Measurements from ENCODE around the gene TDRD7. TPM values are rescaled to one million over a fixed set of nuclear protein-coding genes. Genes with fewer than 3 reads are reported as not detected.
A peak's percentile ranks its signal among the peaks of the same experiment; 100 is the strongest.

Gene TDRD7
- total RNA-seq, 1 experiment from 2014 or later = 97.1 TPM

DNA sequence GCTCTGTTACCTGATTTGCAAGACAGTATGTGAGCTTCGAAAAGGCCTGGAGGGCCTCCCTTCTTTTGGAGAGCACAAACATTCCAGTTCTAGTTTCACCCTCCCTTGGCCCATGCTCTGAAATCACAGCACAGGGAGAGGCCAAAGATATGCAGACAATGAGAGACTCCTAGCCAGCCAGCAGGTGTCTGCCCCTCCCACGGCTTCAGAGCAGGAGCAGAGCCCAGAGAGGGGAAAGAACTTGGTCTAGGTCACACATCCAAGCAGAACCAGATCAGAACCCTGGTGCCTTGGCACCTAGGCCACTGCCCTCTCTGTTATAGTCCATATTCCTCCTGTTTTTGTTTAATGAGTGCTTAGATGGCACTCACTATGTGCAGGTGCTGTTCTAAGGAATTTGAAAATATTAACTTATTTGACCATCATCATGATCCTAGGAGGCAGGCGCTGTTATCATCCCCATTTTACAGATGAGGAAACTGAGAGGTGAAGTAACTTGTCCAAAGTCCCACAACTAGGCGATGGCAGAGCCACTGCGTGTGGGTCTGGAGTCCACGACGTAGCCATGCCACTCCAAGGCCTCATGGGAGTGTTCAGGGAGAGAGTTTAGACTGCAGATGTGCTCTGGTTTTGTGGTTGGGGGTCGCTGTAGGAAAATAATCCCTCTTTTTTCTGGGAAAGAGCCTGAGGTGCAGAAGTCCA, 116.8 kb downstream of the TDRD7 start:
- peak; percentile 78 for DNase-seq (ENCODE audit: low read depth, low spot score)
- in situ Hi-C loops (cut with HindIII; ENCODE audit: low pct_unique_long_range_greater_than_20kb, low sequenced_read_pairs) = no loop called here

DNA sequence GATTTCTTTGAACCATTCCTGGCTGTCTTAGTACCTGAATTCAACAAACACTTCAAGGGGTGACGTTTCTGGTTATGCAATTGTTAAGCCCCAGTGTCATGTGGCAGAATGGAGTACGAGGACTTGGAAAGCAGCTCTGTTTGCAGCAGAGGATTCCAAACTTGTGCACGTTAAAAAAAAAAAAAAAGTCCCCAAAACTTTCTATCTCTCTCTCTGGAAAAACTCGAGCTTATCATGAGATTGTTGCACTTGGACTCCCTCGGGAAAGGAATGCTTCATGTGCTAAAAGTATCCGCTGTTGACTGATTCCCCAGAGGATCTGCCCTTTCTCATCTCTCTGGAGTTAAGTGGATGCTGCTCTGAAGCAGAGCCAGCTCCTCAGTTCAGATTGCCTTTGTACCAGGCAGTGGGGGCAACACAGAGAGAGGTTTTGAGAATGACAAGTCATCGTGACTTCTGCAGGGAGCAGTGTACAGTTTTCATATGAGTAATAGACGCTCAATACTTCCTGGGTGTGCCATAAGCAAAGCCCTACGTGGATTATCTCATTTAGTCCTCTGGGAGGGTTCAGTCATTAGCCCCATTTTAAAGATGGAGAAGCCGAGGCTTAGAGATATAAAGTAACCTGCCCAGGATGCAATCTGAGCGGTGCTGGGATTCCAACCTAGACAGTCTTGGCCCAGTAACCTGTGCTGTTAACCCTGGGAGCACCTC, 117.6 kb downstream of the TDRD7 start:
- DNase-seq (ENCODE audit: low read depth, low spot score) = peak; percentile 89
- in situ Hi-C loops (cut with HindIII; ENCODE audit: low pct_unique_long_range_greater_than_20kb, low sequenced_read_pairs) = no loop called here

DNA sequence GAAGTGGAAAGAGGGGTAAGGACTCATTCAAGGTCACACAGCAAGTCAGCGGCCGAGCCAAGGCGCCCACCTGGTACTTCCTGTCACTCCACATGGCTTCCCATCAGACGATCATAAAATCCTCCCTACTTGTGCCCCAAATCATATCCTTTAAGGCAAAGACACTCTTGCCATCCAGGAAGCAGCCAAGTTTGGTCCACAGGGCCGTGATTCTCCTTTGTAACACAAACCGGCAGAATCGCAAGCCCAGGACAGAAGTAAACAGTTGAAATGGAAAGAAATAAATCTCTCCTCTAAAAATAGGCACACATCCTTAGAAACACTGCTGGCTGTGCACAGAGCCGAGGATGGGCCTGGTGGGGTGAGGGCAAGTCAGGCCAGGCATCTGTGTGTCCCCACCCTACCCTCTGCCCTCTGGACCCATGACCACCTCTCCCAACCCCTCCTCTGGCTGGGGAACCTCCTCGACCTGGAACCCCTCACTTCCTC, 120.0 kb downstream of the TDRD7 start:
- DNase-seq (ENCODE audit: low read depth, low spot score) = no peak
- in situ Hi-C loops (cut with HindIII; ENCODE audit: low pct_unique_long_range_greater_than_20kb, low sequenced_read_pairs) = no loop called here

- in situ Hi-C loops (cut with HindIII; ENCODE audit: low pct_unique_long_range_greater_than_20kb, low sequenced_read_pairs) = no loop called here
- DNase-seq (ENCODE audit: low read depth, low spot score) = no peak
Observed at GRCh38 chr9:97534185-97534584, 122.3 kb downstream of the TDRD7 start.

DNA sequence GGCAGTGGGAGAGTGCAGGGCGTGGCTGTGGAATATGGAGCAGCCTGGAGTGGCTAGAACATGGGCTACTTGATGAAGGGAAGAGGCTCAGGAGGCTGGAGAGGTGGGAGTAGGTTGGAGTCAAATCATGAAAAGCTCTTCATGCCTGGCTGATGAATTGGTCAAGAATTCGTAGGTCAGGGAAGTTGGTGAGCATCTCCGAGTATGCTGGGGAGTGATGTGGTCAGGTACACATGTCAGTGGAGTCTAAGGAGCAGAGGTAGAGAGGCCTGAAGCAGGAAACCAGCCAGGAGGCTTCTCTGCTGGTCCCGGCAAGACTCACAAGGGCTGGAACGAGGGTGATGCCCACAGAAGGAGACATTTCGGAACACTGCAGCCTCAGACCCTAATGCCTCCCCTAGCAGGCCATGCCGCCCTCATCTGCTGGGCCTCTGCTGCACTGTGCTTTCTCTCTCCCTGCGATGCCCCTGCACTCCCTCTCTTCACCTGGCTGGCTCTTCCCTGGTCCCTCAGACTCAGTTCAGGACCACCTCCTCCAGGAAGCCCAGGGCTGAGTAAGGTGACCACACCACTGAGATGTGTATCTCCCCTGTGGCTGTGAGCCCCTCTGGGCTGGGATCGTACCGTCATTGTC, 123.2 kb downstream of the TDRD7 start:
- no peak for DNase-seq (ENCODE audit: low read depth, low spot score)
- in situ Hi-C loops (cut with HindIII; ENCODE audit: low pct_unique_long_range_greater_than_20kb, low sequenced_read_pairs) = no loop called here

DNA sequence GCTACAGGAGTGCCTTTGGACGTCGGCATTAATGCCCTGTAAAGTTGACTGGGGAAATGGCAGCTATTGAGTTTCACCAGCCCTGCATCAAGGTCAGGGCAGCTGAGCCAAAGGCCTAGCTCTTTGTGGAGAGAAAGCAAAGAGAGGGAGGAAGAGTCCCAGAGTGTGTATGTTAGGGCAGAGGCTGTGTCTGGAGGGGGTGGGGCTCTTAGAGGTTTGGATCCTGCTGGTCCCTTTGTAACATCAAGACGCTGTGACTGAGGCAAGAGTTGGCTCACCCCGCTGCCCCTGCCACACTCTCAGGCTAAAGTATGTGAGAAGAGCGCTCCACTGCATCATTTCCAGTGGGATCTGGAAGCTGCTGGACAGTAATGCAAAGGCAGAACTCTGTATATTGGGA, 123.9 kb downstream of the TDRD7 start:
- in situ Hi-C loops (cut with HindIII; ENCODE audit: low pct_unique_long_range_greater_than_20kb, low sequenced_read_pairs) = no loop called here

GRCh38 chr9:97536480-97536879, 124.6 kb downstream of the TDRD7 start:
- no peak for DNase-seq (ENCODE audit: low read depth, low spot score)
- in situ Hi-C loops (cut with HindIII; ENCODE audit: low pct_unique_long_range_greater_than_20kb, low sequenced_read_pairs) = no loop called here

More for the DNA sequence above, 123.9 kb downstream of the TDRD7 start:
- no peak for DNase-seq (ENCODE audit: low read depth, low spot score)

DNA sequence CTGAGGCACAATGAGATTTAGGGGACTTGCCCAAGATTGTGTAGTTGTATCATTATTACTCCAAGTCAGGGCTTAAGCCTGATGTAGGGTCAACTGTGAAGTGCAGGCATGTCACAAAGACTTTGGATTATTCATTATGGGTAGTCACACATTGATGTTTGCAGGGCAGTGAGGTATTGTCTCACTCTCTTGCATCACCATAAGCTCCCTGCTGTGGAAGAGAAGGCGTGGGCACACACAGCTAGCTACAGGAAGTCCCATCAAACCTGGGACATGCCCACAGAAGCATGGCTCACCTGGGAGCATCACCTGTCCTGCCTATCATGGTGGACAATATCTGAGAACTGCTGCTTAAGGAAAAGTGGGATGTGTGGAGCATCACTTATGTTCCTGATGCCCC, 131.7 kb downstream of the TDRD7 start:
- no peak for DNase-seq (ENCODE audit: low read depth, low spot score)
- in situ Hi-C loops (cut with HindIII; ENCODE audit: low pct_unique_long_range_greater_than_20kb, low sequenced_read_pairs) = no loop called here

- DNase-seq (ENCODE audit: low read depth, low spot score) = no peak
- in situ Hi-C loops (cut with HindIII; ENCODE audit: low pct_unique_long_range_greater_than_20kb, low sequenced_read_pairs) = no loop called here
Observed at GRCh38 chr9:97545486-97545885, 133.6 kb downstream of the TDRD7 start.

Small RNAs within 50 kb of the gene (small RNA-seq; reads per million reads assigned to genes)
- 0 reads per million in 2 experiments for gene MIR1302-8

Other genes with a start within 250 kb of the TDRD7 start
- gene CCDC180, start 104.4 kb upstream of the TDRD7 start, total RNA-seq (2014; rRNA removed; shearing (Covaris generic)) = 0.37 and 0.88 TPM in 2 replicates
- 3.0 and 3.3 TPM in 2 replicates for gene TMOD1, start 89.6 kb downstream of the TDRD7 start, total RNA-seq (2014; rRNA removed; shearing (Covaris generic))
- 17.7 and 17.9 TPM in 2 replicates for gene TSTD2, start 221.3 kb downstream of the TDRD7 start, total RNA-seq (2014; rRNA removed; shearing (Covaris generic))
- 51.9 and 52.5 TPM in 2 replicates for gene NCBP1, start 221.7 kb downstream of the TDRD7 start, total RNA-seq (2014; rRNA removed; shearing (Covaris generic))

Data from SK-MEL-5 (cell line).